ENCODE results near the gene FKBP5.

GRCh38 chr6:35730745-35731413 lies 42.2 kb upstream of the FKBP5 start:
- no peak for TF ChIP-seq CTCF (conservative IDR thresholded peaks at IDR 0.05; ENCODE audit: low read length)
- TF ChIP-seq EZH2phosphoT487 (IDR thresholded peaks at IDR 0.05; ENCODE audit: borderline replicate concordance, low read depth, low read length), result no peak
